ENCODE measurements around the gene KRT78. TPM values are rescaled to one million over a fixed set of nuclear protein-coding genes. Genes with fewer than 3 reads are reported as not detected.

The KRT78 gene
- total and polyA plus RNA-seq, 9 of the 15 experiments (the other 6 are each of a cell fraction or from before 2014, with no cell fraction given), result not detected

GRCh38 chr12:52879394-52880351, 30.9 kb upstream of the KRT78 start:
- no peaks in the 10 kb centered on the region for H3K9me3 ChIP-seq (replicated peaks; ENCODE audit: control insufficient read depth, insufficient read depth, low read depth, low read length)
- FAIRE-seq (peak; percentile 91), ATAC-seq (peak; percentile 95), DNase-seq (ENCODE audit: extremely low read depth in 1 of 4, low spot score in 3 of 4) (peak; percentile 83 to 90 (median 86))
- no peaks in the 10 kb centered on the region for H3K27me3 ChIP-seq (ENCODE audit: control insufficient read depth in 2 of 2, insufficient read depth in 2 of 2, low read length in 2 of 2)
- peak overlapping the region; percentile 30 for H3K4me3 ChIP-seq
- in situ Hi-C loops (cut with MboI), result loop anchor here (5.0 kb wide), 1 partner anchor 497 kb away; no protein-coding TSS in a partner anchor
- H3K9me1 ChIP-seq (ENCODE audit: control insufficient read depth, insufficient read depth, low read length), result no peaks in the 10 kb centered on the region
- H4K20me1 ChIP-seq (replicated peaks; ENCODE audit: control insufficient read depth, insufficient read depth, low read length), result no peaks in the 10 kb centered on the region
- H3K79me2 ChIP-seq (ENCODE audit: control insufficient read depth, insufficient read depth, low read length), result no peaks in the 10 kb centered on the region
- intact Hi-C loops (cut with micrococcal nuclease), result loop anchor here (2.0 to 10.0 kb wide), 2 partner anchors 185 to 297 kb away; no protein-coding TSS in a partner anchor
- no TSS peak for BruUV-seq (replicated peaks)
- POLR2A ChIA-PET, result interaction anchor here (0.6 to 3.8 kb wide), 9 partner anchors 16 to 727 kb away, joined by 3 to 20 read pairs (median 4); no protein-coding TSS in a partner anchor
- no peaks in the 10 kb centered on the region for H3K36me3 ChIP-seq (ENCODE audit: control insufficient read depth, insufficient read depth, low read length)
- peak overlapping the region; percentile 29; the same call in 1 of the 3 replicates for H3K27ac ChIP-seq (ENCODE audit: extremely low read depth, low read depth, low read length)
- H3K9ac ChIP-seq (ENCODE audit: insufficient read depth in 1 of 2, low read depth in 2 of 2, low read length in 2 of 2), result peak overlapping the region; percentile 64 to 85
- peak overlapping the region; percentile 85 for H3K4me2 ChIP-seq (ENCODE audit: insufficient read depth, low read length)
- H3K4me1 ChIP-seq (replicated peaks in 1 of 2; ENCODE audit: control insufficient read depth in 2 of 2, insufficient read depth in 2 of 2, low read length in 2 of 2), result peaks cover 35% of the 10 kb centered on the region in 2 experiments
- H2AFZ ChIP-seq (ENCODE audit: low read depth, low read length), result peak overlapping the region; percentile 94
- 8% methylated on average over 30 of the region's 38 CpGs for WGBS (ENCODE audit: insufficient coverage, low coverage, missing lambda C conversion rate)
- CTCF ChIA-PET (ENCODE audit: low intra/inter-chr PET ratio), result interaction anchor here (0.7 to 12.1 kb wide), 15 partner anchors 9 to 729 kb away, joined by 3 to 398 read pairs (median 5); no protein-coding TSS in a partner anchor
- TF ChIP-seq TAF15 (IDR thresholded peaks at IDR 0.05; ENCODE audit: low read depth, low read length) (no peak), ZNF764 (CRISPR knock-in tag; IDR thresholded peaks at IDR 0.05; ENCODE audit: low read depth) (no peak), THAP12 (CRISPR knock-in tag; IDR thresholded peaks at IDR 0.05) (no peak), FOXM1 (IDR thresholded peaks at IDR 0.05; ENCODE audit: low read depth) (no peak), FOXM1 (CRISPR knock-in tag; IDR thresholded peaks at IDR 0.05; ENCODE audit: low read depth) (0 out of 2 replicates have a peak, but pooled peaks have one; percentile 40), KLF10 (CRISPR knock-in tag; IDR thresholded peaks at IDR 0.05) (no peak), ZNF165 (CRISPR knock-in tag; IDR thresholded peaks at IDR 0.05; ENCODE audit: borderline replicate concordance) (0 out of 2 replicates have a peak, but pooled peaks have one; percentile 37), CBX8 (IDR thresholded peaks at IDR 0.05; ENCODE audit: borderline replicate concordance, extremely low read depth, low read depth, low read length, poor library complexity, severe bottlenecking) (no peak), TEAD2 (tag; IDR thresholded peaks at IDR 0.05) (no peak), NR3C1 (CRISPR knock-in tag; IDR thresholded peaks at IDR 0.05) (no peak), SREBF1 (IDR thresholded peaks at IDR 0.05; ENCODE audit: borderline replicate concordance, low read depth, low read length) (no peak), ATF1 (CRISPR knock-in tag; IDR thresholded peaks at IDR 0.05) (no peak), ATF1 (tag; IDR thresholded peaks at IDR 0.05) (peak; percentile 39; the same call in 1 of the 2 replicates), PPARD (CRISPR knock-in tag; IDR thresholded peaks at IDR 0.05) (0 out of 2 replicates have a peak, but pooled peaks have one; percentile 7), BCOR (IDR thresholded peaks at IDR 0.05) (no peak; the same call in 1 of the 2 replicates), ZNF197 (CRISPR knock-in tag; IDR thresholded peaks at IDR 0.05; ENCODE audit: low read depth) (no peak), RFX7 (CRISPR knock-in tag; IDR thresholded peaks at IDR 0.05) (no peak)
- TF ChIP-seq, protein P1, sequence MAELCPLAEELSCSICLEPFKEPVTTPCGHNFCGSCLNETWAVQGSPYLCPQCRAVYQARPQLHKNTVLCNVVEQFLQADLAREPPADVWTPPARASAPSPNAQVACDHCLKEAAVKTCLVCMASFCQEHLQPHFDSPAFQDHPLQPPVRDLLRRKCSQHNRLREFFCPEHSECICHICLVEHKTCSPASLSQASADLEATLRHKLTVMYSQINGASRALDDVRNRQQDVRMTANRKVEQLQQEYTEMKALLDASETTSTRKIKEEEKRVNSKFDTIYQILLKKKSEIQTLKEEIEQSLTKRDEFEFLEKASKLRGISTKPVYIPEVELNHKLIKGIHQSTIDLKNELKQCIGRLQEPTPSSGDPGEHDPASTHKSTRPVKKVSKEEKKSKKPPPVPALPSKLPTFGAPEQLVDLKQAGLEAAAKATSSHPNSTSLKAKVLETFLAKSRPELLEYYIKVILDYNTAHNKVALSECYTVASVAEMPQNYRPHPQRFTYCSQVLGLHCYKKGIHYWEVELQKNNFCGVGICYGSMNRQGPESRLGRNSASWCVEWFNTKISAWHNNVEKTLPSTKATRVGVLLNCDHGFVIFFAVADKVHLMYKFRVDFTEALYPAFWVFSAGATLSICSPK (IDR thresholded peaks at IDR 0.05; ENCODE audit: borderline replicate concordance), result no peak

All from K562 (cell line).